ENCODE measurements around the gene ZMIZ1. TPM values are rescaled to one million over a fixed set of nuclear protein-coding genes. Genes with fewer than 3 reads are reported as not detected.

ZMIZ1 gene
- total RNA-seq, 4 donors from 2014 or later = 71.9 to 104 (median 79.5) TPM

DNA sequence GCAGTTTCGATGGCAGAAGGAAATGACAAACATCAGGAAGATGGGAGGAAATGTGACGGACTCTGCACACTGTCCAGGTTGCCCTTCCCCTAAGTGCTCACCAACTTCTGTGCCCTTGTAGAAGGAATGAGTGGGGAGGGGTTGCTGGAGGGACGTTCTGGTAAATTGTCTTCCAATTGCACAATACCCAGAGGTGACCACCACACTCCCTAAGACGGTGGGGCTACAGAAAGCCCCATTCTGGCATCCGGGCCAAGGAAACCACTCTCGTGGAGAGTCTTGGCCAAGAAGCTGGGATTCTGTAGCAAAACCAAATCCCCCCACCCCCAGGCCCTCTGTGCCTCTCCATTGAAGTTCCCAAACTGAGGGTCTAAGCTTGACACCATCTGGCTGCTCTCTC, 37.1 kb downstream of the ZMIZ1 start:
- H3K36me3 ChIP-seq = peaks cover 6% of the 10 kb centered on the region
- no peaks in the 10 kb centered on the region for H3K9me3 ChIP-seq
- TF ChIP-seq POLR2A (IDR thresholded peaks at IDR 0.05) = no peak
- no peak for TF ChIP-seq EP300 (IDR thresholded peaks at IDR 0.05)
- TF ChIP-seq, protein P1, sequence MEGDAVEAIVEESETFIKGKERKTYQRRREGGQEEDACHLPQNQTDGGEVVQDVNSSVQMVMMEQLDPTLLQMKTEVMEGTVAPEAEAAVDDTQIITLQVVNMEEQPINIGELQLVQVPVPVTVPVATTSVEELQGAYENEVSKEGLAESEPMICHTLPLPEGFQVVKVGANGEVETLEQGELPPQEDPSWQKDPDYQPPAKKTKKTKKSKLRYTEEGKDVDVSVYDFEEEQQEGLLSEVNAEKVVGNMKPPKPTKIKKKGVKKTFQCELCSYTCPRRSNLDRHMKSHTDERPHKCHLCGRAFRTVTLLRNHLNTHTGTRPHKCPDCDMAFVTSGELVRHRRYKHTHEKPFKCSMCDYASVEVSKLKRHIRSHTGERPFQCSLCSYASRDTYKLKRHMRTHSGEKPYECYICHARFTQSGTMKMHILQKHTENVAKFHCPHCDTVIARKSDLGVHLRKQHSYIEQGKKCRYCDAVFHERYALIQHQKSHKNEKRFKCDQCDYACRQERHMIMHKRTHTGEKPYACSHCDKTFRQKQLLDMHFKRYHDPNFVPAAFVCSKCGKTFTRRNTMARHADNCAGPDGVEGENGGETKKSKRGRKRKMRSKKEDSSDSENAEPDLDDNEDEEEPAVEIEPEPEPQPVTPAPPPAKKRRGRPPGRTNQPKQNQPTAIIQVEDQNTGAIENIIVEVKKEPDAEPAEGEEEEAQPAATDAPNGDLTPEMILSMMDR (IDR thresholded peaks at IDR 0.05) = no peak
- TF ChIP-seq POLR2AphosphoS5 (IDR thresholded peaks at IDR 0.05) = no peak
- no peaks in the 10 kb centered on the region for H3K27me3 ChIP-seq
- peak overlapping the region; percentile 7 for H3K27ac ChIP-seq
- DNase-seq (ENCODE audit: low spot score in 2 of 2) = no peak
- H3K4me3 ChIP-seq = no peak overlapping the region
- WGBS = 77% methylated on average over 6 of the region's 6 CpGs
- H3K4me1 ChIP-seq = peaks cover 84% of the 10 kb centered on the region

DNA sequence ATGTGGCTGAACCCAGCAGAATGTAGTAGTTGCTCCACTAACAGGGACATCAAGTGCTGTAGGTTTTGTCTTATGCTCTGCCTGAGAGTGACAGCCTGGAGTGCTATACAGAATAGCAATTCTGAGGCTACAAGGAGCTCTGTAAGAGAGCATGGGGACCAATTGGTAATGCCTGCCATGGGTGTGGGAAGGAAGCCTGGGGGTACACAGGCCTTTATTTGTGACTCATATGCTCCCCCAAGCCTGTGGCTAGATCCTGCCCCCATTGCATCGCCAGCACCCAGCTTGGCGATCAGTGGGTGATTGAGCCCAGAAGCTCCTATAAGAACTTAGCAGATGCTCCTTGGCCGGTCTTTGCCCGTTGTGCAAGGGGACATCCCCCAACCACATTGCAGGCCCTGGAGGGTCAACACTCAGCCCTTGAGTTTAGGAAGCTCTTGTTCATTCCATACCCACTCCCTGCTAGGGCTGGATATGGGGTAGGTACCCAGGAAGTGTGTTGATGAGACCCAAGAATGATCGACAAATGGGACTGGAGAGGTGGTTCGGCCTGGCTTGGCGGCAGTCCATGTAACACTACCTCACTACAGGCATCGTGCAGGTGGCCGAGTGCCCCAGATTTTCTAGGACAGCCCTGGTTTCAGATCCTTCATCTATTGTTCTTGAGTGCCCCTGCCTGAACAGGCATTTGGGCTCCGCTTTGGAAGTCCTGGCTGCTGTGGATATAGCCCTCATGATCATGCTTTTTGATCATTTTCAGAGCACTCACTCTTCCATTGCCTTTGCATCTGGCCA, 37.7 kb downstream of the ZMIZ1 start:
- TF ChIP-seq, protein P1 (IDR thresholded peaks at IDR 0.05) = no peak
- TF ChIP-seq POLR2A (IDR thresholded peaks at IDR 0.05) = no peak
- no peak for TF ChIP-seq POLR2AphosphoS5 (IDR thresholded peaks at IDR 0.05)
- no peak for TF ChIP-seq EP300 (IDR thresholded peaks at IDR 0.05)
- peak overlapping the region; percentile 7 for H3K27ac ChIP-seq
- H3K4me1 ChIP-seq = peaks cover 78% of the 10 kb centered on the region
- no peaks in the 10 kb centered on the region for H3K9me3 ChIP-seq
- no peak for DNase-seq (ENCODE audit: low spot score in 2 of 2)
- no peak overlapping the region for H3K4me3 ChIP-seq
- H3K36me3 ChIP-seq = peaks cover 9% of the 10 kb centered on the region
- 92% methylated on average over 7 of the region's 10 CpGs for WGBS
- H3K27me3 ChIP-seq = no peaks in the 10 kb centered on the region

DNA sequence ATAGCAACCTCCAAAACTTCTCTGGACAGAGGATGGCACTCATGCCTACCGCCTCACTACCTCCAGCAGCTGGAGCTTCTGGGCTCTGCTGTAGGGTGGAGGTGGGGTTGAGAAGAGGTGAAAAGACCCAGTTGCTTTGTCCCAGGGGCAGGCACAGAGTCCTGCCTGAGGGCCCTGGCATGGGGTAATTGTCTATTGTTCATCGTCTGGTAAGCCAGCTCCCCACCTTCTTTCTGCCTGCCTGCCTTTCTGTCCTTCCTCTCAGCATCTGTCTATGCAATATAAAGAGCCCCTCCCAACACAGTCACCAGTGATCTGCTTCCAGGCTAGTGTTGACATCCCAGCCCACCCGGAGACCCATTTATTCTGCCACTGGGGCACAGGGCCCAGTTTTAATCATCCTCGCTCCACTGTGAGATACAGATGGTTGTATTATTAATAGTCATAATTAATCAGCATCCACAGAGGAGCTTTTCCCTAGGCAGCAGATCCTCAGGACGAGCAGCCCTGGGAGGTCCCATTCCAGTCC, 39.0 kb downstream of the ZMIZ1 start:
- DNase-seq (ENCODE audit: low spot score in 2 of 2) = no peak
- peaks cover 9% of the 10 kb centered on the region for H3K36me3 ChIP-seq
- no peak for TF ChIP-seq POLR2AphosphoS5 (IDR thresholded peaks at IDR 0.05)
- peaks cover 78% of the 10 kb centered on the region for H3K4me1 ChIP-seq
- WGBS = 47% methylated on average over 5 of the region's 5 CpGs
- H3K4me3 ChIP-seq = no peak overlapping the region
- no peaks in the 10 kb centered on the region for H3K9me3 ChIP-seq
- no peaks in the 10 kb centered on the region for H3K27me3 ChIP-seq
- H3K27ac ChIP-seq = peak overlapping the region; percentile 7

DNA sequence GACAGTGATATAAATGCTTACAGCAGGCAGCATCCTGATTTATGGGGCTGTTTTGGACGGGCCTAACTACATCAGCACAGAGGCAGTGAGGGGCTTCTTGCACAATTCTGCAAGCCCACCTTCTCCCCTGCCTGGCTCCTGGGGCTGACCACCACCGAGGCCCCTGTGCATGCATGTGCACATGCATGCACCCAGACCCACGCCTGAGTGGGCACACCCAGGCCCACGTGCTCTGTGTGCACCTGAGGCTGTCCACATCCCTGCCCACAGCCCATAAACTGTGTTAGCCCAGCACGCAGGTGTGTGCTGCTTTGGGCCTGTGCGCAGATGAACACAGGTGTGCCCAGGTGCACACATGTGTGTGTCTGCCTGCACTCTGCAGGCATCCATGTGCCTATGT, 40.0 kb downstream of the ZMIZ1 start:
- Histone ChIP-seq H3K27ac (no peak overlapping the region), H3K36me3 (peaks cover 9% of the 10 kb centered on the region), H3K9me3 (no peaks in the 10 kb centered on the region), H3K4me3 (no peak overlapping the region), H3K4me1 (peaks cover 78% of the 10 kb centered on the region), H3K27me3 (no peaks in the 10 kb centered on the region)
- TF ChIP-seq POLR2AphosphoS5 (IDR thresholded peaks at IDR 0.05) (no peak), POLR2A (IDR thresholded peaks at IDR 0.05) (no peak), EP300 (IDR thresholded peaks at IDR 0.05) (no peak)
- TF ChIP-seq, protein P1 (IDR thresholded peaks at IDR 0.05) = no peak
- DNase-seq (ENCODE audit: low spot score in 2 of 2) = no peak
- 29% methylated on average over 1 of the region's 6 CpGs for WGBS

DNA sequence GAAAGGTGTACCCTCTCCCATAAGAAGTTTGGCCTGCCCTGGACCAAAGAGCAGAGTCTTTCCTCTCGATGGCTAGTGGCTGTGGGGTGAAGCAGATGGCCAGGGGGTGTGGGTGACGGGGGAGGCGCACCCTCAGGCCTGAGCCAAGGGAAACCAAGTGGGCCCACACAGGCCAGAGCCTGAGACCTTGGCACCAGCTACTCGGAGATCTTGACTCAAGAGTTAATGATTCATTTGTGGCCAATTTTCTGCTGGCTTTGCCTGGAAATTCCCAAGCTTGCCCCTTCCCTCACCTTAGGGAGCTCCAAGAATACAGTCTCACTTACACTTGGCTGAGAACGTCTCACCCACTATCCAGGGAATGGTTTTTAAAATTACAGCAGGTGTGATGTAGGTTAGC, 42.7 kb downstream of the ZMIZ1 start:
- H3K27me3 ChIP-seq = no peaks in the 10 kb centered on the region
- peak overlapping the region; percentile 76 for H3K27ac ChIP-seq
- H3K36me3 ChIP-seq = peaks cover 9% of the 10 kb centered on the region
- no peak for DNase-seq (ENCODE audit: low spot score in 2 of 2)
- TF ChIP-seq POLR2AphosphoS5 (IDR thresholded peaks at IDR 0.05) (no peak), EP300 (IDR thresholded peaks at IDR 0.05) (no peak), POLR2A (IDR thresholded peaks at IDR 0.05) (no peak)
- TF ChIP-seq, protein P1 (IDR thresholded peaks at IDR 0.05) = no peak
- H3K9me3 ChIP-seq = no peaks in the 10 kb centered on the region
- WGBS = 77% methylated on average over 5 of the region's 5 CpGs
- no peak overlapping the region for H3K4me3 ChIP-seq
- H3K4me1 ChIP-seq = peaks cover 79% of the 10 kb centered on the region

Data from suprapubic skin (tissue), 4 donors.